ENCODE data around the gene CSMD2. TPM values are rescaled to one million over a fixed set of nuclear protein-coding genes. Genes with fewer than 3 reads are reported as not detected.

Gene CSMD2
- total RNA-seq, 1 donor from 2014 or later, result not detected

DNA sequence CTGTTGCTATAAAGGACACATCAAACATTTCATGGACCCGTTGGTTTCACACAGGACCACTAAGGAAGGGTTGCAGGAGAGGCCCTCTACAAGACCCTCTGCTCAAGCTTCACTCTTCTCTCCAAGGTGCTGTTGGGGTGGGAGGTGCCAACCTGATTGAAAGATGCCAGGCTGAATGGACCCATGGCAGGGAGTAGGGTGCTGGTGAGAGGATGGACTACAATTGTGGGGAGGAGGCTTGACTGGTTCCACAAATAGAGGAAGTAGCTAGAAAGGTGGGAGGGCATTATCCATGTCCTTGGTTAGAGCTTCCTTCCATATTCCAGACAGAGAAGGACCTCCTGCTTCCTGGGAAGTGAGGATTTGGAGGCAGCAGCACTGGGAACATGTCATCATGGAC, 468.7 kb downstream of the CSMD2 start:
- DNase-seq (ENCODE audit: low read depth), result no peak

DNA sequence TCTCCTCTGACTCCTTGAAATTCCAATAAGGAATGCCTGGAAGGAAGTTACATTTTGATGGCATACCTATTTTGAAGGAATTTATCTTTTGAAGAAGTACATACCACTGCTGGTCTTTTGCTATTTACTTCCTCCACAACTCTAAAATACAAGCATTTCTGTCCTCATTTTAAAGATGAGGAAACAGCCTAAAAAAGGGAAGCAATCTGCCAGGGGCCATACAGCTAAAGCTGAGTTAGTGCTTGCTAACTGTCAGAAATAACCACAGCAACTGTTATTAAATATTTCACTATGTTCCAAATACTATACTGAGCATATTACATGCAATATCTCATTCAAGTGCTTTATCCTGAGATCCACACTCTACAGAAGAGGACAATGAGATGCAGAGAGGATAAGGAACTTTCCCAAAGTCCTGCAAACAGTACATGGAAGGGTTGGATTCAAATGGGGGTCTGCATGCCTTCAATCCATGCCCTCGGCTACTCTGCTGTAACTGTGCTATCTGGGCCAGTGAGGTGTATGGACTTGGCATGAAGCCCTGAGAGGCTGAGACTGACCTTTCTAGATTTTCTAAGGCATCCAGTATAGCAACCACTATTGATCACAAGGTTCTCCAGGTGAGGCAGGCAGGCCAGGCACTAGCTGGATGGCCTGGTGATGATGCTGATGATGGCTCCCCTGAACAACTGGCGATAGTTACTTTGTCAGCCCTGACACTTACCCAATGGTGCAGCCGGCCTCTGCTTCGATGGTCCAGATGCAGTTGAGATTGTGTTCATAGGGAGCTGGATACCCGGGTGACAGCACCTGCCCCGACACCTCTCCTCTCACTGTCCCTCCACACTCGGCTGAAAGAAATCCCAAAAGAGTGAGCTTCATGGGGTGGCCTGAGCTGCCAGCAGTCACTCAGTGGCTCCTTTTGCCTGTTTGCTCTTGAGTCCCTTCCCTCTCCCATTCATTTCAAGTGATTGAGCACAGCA, 472.5 kb downstream of the CSMD2 start:
- DNase-seq (ENCODE audit: low read depth), result no peak

DNA sequence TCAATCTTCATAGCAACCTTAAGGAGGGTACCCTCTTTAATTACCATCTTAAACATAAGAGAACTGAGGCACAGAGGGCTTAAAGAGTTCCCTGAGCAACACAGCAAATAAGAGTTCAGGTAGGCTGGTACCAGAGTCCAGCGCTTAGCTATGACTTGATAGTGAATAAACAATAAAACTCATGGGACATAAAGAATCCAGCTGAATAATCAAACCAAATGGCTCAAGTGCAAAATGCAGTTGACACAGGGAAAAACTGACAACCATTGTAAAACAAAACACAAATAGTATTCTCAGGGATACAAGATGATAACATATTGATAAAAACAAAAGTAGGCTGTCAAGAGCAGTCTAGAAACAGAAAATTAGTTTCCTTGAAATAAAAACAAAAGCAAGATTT, 478.0 kb downstream of the CSMD2 start:
- no peak for DNase-seq (ENCODE audit: low read depth)

DNA sequence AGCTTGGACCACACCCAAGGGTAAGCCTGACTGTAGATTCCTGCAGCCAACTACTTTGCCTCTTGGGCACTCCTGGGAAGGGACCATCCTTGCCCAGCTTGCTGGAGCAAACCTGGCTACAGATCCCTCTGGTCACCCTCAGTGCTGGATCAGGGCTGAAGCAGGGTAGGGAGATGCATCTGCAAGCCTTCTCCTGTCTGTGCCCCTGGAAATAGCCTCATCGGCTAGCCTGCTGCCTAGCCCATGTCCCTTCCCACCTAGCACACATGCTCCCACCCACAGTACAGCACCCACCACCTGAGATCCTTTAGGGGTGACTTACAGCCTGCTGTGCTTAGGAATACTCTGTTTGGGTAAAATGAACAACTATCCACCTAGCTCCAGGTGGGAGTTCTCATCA, 478.5 kb downstream of the CSMD2 start:
- no peak for DNase-seq (ENCODE audit: low read depth)

DNA sequence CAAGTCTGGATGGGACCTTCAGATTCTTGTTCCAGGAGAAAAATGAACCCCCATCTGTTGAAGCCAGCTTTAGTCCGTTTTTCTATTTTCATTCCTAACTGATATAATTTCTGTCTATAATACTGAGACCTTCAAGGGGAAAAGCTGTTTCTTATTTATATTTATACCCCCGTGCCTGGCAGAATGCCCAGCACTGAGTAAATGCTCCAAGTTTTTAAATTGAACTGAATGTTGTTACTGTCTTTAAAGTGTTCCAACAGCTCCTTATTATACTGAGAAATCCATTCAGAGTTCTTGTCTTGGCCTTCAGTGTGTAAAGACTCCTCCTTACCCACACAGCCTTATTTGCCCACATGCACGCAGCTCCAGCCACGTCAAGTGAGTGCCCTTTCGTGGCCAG, 479.8 kb downstream of the CSMD2 start:
- DNase-seq (ENCODE audit: low read depth), result no peak

DNA sequence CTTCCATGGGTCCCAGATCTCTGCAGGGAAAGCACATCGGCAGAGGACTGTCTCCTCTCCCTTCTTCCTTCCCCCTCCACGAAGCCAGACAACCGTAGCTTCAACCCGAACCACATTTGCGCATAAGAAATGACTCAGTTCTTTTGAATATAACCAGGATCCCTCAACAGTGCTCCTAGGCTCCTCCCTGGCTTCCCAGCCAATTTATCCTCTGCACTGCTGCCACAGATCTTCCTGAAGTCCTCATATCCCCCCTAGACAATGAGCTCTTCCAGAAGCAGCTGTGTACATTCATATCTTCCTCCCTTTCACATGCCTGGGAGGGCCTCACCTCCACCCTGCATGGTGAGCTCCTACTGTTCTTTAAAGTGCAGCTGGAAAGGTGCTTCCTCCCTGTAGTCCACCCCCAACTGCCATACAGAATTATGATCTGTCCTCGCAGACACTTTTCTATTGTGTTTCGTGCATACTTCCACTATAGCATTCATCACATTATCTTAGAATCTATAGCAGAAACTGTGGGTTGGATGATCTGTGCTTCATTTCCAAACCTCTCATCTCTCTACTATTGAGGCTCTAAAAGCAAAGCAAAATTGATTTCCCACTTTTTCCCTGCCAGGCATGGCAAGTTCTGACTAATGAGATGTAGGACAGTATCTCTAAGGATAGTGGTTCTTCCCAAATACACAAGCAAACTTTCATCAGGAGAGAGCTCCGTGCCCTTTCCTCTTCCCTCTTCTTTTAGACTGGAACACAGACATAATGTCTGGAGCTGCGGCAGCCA, 480.4 kb downstream of the CSMD2 start:
- DNase-seq (ENCODE audit: low read depth), result no peak

DNA sequence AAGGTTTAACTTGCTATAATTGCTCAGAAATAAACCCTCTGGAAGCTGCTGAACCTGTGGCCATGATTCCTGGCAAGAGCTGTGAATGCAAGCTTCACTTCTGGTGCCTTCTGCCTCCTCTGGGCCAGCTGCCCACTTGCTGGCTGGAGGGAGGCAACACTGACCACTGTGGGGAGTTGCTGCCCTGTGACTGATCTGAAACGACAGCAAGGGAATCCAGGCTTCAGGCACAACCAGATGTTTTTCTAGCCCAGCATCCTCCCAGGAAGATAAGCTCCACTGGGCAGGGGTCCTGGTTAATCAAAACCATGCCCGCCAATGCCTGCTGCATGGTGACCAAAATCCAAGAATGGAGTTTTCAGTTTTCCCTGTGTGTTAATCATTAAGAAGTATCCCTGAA, 481.1 kb downstream of the CSMD2 start:
- DNase-seq (ENCODE audit: low read depth), result no peak

DNA sequence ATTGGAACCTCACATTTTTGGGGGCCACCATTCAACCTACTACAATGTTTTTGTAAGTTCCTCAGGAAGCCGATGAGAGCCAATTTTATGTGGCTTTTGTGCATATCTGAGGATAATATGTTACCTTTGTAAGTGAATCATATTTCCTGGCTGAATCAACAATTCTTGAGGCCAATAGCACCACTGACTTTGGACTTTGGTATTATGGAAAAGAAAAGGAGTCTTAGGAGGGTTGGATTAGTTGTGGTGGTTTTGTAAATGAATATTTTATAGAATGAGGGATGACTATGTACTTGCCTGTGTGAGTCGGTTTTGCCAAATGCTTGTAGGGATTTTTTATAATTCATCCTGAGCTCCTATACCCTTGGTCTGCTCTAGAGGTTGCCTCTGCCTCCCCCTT, 482.7 kb downstream of the CSMD2 start:
- no peak for DNase-seq (ENCODE audit: low read depth)

DNA sequence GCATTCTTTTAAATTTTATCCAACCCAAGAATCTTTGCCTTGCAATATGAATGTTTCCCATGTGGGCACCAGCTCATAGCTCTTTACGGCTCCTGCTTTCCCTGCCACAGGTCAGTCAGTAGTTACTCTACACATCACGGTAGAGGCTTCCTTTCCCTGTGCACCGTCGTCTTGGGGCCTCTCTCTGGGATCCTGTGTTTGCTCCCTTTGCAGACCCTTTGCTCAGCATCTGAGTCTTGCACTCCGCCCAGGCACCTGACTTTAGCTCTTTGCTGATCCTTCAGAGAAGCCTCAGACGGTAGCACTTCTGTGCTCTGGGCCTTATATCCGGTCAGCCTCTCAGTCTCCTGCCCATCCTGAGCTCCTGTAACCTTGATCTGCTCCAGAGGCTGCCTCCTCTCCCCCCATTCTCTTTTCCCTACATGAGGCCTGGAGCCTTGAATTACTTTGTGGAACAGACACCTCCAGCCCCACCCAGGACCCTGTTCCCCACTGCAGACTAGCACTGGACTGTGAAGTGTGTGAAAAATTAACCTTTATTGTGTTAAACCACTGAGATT, 484.7 kb downstream of the CSMD2 start:
- DNase-seq (ENCODE audit: low read depth), result no peak

DNA sequence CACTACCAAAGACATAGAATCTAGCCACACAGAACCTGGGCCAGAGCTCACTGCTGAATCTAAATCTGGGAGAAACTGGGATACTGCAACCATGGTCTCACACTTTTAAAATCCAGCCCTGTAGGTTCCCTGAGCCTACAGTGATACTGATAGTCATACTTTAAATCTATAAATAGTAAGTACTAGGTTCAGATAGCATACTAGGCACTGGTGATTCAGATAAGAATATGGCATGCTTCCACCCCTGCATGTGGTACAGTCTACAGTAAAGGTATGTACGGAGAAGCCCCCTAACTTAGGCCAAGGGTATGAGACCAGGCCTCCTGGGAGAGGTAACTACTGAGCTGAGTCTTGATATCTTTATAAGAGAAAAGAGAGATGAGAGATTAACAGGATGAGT, 494.5 kb downstream of the CSMD2 start:
- DNase-seq (ENCODE audit: low read depth), result no peak

DNA sequence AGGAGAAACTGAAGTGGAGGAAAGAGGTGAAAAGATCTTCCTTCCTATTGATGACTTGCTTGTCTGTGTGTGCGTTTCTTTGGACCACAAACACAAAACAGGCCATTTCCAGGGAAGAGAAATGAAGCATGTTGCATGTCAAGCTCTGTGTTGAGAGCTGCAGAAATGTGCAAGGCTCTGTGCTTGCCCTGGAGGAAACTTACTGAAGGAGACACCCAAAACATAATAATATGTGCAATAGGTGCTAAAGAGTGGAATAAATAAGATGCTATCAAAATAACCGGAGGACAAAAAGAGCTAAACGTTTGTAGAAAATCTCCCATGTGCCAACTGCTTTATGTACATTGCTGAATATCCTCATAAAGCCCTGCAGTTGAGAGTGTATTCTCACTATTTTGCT, 496.3 kb downstream of the CSMD2 start:
- DNase-seq (ENCODE audit: low read depth), result no peak

DNA sequence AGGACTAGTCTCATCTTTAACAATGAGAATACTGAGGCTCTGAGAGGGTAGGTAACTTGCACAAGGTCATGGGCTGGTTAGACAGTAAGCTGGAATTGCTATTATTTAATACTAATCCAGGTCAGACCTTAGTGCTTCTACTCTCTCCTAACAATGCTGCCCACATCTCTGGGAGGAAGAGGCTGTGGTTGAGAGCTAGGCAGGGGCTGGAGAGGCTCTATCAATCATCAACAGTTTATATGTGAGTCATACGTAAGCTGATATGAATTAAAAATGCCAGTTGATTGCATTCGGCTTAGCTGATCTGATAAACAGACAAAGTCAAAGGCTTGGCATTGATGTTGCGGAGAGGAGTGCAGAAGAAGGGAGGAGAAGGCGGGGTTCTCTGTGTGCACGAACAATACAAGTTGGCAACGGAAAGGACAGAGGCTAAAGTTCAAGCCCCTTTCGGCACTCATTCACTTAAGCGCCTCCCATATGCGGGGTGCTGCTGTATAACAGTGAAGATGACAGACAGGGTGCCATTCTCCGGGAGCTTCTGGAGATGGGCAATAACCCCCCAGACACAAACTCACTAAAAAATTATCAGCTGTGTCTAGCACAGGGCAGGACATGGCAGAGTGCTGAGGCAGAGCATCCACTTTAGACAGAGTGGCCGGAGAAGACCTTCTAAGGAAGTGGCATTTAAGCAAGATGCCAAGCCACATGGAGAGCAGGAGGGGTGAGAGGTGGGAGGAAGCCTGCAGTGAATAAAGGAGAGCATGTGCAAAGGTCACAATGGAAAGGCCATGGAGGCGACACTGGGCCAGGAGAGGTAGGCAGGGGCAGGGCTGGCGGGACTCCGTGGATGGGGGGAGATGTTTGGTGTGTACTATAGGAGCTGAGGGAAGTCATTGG, 497.4 kb downstream of the CSMD2 start:
- no peak for DNase-seq (ENCODE audit: low read depth)

DNA sequence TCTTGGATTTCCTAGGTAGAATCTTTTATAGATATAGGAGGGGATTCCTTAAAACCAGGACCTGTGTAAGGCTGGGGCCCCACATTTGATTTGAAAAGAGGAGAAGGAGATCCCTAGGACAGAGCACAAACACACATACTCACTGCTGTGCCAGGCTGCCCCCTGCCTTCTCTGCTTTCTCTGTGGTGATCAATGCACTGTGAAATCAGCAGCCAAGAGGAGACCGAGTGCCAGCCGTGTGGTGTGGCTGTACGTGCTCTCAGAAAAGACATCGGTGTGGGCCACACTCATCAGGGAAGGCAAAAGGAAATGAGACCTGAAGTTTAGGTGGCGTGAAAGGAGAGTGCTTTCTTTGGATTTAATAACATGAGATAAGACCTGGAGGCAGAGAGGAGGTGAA, 498.4 kb downstream of the CSMD2 start:
- DNase-seq (ENCODE audit: low read depth), result no peak

DNA sequence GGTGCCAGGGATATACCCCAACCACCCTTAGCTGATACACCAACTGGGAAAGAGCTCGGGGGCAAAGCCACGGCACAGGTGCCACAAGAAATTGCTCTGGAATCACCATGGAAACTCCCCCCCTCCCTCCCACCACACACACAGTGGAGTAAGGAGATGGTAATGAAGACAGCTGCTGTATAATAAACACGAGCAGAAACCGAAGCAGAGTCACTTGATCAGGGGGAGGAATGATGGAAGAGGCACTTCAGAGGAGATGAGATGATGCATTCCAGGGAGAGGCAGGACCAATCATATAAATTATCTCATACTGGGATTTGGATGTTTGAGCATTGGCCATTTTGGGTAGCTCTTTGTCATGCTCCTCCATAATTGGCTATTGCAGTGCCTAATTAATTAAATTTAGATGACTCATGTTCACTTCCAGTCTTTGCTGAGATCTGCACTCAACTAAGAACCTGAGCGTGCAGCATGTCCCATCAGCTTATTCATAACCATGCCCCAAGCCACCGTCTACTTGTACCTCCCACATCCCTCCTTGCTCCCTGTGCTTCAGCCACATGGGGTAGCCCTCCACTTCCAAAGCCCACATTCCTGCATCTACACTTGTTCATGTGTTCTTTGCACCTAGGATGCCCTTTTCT, 503.1 kb downstream of the CSMD2 start:
- no peak for DNase-seq (ENCODE audit: low read depth)

DNA sequence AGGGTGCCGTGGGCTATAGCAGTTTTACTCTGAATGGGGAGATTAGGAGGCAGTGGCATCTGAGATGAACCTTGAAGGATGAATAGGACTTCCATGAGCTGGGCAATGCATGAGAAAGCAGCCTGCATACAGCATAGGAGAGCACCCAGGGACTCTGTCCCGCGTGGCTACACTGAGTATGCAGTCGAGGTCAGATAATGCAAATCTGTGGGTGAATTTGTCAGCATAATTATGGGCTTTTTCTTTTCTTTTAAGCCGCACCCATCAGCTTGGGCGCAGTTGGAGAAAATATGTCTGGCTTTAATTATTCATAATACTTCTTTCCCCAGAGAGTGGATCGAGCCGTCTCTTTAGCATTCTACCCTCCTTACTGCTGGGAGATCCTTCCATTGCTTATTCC, 504.1 kb downstream of the CSMD2 start:
- DNase-seq (ENCODE audit: low read depth), result no peak

DNA sequence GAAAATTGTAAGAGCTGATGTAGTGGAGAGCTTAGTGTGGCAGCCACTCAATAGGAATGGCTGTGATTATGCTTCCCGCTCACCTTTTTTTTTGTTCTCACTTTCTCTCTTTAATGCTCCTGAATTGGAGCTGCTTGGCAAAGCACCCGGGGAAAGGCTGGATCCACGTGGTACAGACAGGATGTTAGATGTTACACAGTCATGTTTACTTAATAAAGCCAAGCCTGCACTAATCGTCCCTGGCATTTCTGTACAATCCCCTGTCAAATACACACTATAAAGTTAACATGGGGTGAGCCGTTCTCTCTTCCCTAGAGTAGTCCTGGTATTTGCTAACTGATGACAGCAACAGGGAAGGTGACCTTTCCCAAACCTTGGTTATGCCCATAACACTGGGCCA, 504.8 kb downstream of the CSMD2 start:
- no peak for DNase-seq (ENCODE audit: low read depth)

DNA sequence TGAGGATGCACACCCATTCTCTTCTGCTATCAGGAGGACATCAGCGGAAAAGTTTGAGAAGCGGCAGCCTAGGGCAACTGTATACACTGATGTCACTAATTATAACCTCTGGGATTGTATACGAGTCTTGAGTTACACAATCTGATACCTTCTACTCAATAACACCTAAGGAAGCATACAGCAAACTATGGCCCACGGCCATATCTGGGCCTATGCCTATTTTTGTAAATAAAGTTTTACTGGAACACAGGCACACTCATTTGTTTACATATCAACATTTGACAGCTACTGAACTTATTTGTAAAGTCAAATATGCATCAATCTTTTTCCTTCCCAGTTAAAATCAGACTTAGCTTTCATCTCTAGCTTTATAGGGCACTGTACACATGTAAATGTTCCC, 505.4 kb downstream of the CSMD2 start:
- DNase-seq (ENCODE audit: low read depth), result no peak

DNA sequence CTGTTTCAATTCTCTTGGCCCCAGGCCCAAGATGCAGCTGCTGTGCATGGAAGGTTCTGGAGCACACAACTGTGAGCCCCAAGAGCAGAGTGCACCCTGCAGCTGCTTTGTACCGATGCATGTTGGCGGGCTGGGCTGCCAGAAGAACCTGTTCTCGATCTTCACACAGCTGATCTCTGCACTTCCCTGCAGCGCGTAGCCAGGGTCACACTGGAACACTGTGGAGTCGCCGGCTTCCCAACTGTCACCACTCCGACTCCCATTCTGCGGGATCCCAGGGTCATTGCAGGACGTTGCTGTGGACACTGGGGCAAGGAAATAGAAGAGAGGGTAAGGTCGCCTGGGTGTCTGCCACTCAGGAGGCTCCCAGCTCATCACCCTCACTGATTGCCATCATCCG, 507.2 kb downstream of the CSMD2 start:
- DNase-seq (ENCODE audit: low read depth), result no peak

DNA sequence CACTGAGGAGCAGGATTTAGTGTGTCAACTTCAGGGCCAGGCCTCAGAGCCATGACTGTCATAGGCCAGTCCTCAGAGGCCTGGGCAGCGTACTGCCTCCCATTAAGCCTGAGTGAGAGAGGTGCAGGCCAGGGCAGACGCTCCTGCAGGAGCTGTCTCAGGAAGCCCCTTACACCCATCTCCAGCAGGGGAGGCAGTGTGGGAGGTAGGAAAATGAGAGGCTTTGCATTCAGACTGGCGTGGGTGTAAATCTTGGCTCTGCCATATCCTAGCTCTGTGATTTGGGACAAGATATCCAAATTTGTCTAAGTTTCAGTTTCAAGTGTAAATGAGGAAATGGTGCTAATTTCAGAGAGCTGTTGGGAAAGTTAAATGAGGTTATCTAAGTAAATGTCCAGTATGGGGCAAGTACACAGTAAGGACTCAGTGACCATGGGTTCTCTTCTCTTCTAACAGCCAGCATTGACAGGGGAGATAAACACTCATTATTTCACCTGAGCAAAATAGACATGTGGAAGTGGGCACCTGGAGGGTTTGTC, 508.5 kb downstream of the CSMD2 start:
- DNase-seq (ENCODE audit: low read depth), result no peak

DNA sequence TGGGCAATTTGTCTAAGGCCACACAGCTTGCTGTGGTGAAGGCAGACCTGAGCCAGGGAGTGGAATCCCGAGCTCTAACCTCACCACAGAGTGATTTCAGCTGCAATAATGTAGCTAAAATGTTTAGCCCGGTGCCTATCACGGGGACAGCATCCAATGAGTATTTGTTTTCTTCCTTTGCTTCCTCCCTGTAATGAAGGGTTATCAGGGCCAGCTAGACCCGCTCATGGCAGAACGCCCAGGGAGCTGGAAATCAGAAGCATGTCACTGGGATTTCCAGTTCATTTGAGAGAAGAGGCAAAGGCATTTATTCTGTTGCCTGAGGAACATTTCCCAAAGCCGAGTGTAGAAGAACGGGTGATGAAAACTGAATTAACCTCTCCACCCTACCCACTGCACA, 509.5 kb downstream of the CSMD2 start:
- no peak for DNase-seq (ENCODE audit: low read depth)
